Fibroblast of lung (primary cell): ENCODE measurements around the gene ASIC1.

Source experiments
- CTCF ChIP-seq, 2 donors: IDR thresholded peaks in 1 of 2; conservative IDR thresholded peaks in 1 of 2; 1 replicate in 1 of 2; 2 replicates in 1 of 2; pipeline ENCODE4 v1.5.1; 2011 to 2012; ENCODE audit warnings: low read length in 2 of 2, control low read depth in 1 of 2, inconsistent platforms in 1 of 2, low read depth in 1 of 2, mild to moderate bottlenecking in 1 of 2
- EZH2 ChIP-seq: IDR thresholded peaks from 2 replicates; pipeline ENCODE4 v1.5.1; 2012; ENCODE audit warnings: low read length, control low read depth, mild to moderate bottlenecking; ENCODE audit errors: missing control alignments

- TF ChIP-seq CTCF (conservative IDR thresholded peaks at IDR 0.05 in 1 of 2, IDR thresholded peaks at IDR 0.05 in 1 of 2; ENCODE audit: low read depth in 1 of 2, low read length in 2 of 2) (no peak), EZH2 (no peak)
These were observed 70.2 kb downstream of the ASIC1 start for GRCh38 chr12:50127546-50127945.
